Cortex of kidney (tissue), 1 donor: ENCODE data around the gene ALOX12B.
"Not testable (repeated sequence)": the region's sequence is repeated elsewhere in the genome, so short reads cannot be mapped to it uniquely, and the experiment has no call there.

Experiments
- DNase-seq: peaks from one replicate; lab custom pipeline; 2025; lab: John Stamatoyannopoulos, UW

Gene ALOX12B

GRCh38 chr17:8118769-8119580 lies 31.5 kb upstream of the ALOX12B start:
- no peak for DNase-seq

GRCh38 chr17:8117980-8118768 lies 30.7 kb upstream of the ALOX12B start, which contains the start of gene ALOXE3:
TSS of gene ALOXE3 (minus strand) at chr17:8118514. CDS start at chr17:8117990, 524 bp downstream.
- DNase-seq = no peak

GRCh38 chr17:8117367-8117979 lies 30.0 kb upstream of the ALOX12B start:
- DNase-seq = no peak

GRCh38 chr17:8116776-8117175 lies 29.3 kb upstream of the ALOX12B start:
- DNase-seq = no peak

- no peak for DNase-seq
Measured at GRCh38 chr17:8110907-8111306, 23.4 kb upstream of the ALOX12B start.

- no peak for DNase-seq
Measured at GRCh38 chr17:8110456-8110804, 22.9 kb upstream of the ALOX12B start.

GRCh38 chr17:8109661-8110455 lies 22.3 kb upstream of the ALOX12B start:
- no peak for DNase-seq

- no peak for DNase-seq
Measured at GRCh38 chr17:8108972-8109660, 21.6 kb upstream of the ALOX12B start.

GRCh38 chr17:8106980-8107379 lies 19.5 kb upstream of the ALOX12B start:
- DNase-seq = not testable (repeated sequence)

GRCh38 chr17:8105957-8106398 lies 18.5 kb upstream of the ALOX12B start:
- no peak for DNase-seq

- no peak for DNase-seq
Measured at GRCh38 chr17:8104911-8105310, 17.4 kb upstream of the ALOX12B start.

- DNase-seq = no peak
Measured at GRCh38 chr17:8103549-8103948, 16.0 kb upstream of the ALOX12B start.

GRCh38 chr17:8101721-8102120 lies 14.2 kb upstream of the ALOX12B start:
- DNase-seq = no peak

GRCh38 chr17:8100763-8101162 lies 13.2 kb upstream of the ALOX12B start:
- DNase-seq = no peak

- no peak for DNase-seq
Measured at GRCh38 chr17:8100111-8100510, 12.6 kb upstream of the ALOX12B start.

GRCh38 chr17:8096541-8096940 lies 9.0 kb upstream of the ALOX12B start:
- no peak for DNase-seq

- no peak for DNase-seq
Measured at GRCh38 chr17:8095361-8095760, 7.8 kb upstream of the ALOX12B start.

GRCh38 chr17:8091033-8091687 lies 3.6 kb upstream of the ALOX12B start:
- DNase-seq = no peak

- DNase-seq = no peak
Measured at GRCh38 chr17:8089728-8090127, 2.2 kb upstream of the ALOX12B start.

GRCh38 chr17:8087952-8088230 lies 375 bp upstream of the ALOX12B start:
- DNase-seq = no peak

- DNase-seq = no peak
Measured at GRCh38 chr17:8084250-8084649, 3.3 kb downstream of the ALOX12B start.
